Skeletal muscle tissue (tissue), 5 donors: Measurements from ENCODE around the gene OR8A1. TPM values are rescaled to one million over a fixed set of nuclear protein-coding genes. Genes with fewer than 3 reads are reported as not detected.

Source experiments
- H3K27ac ChIP-seq: one replicate; pipeline ENCODE4 v1.7.0; 2013; ENCODE audit warnings: mild to moderate bottlenecking, low read depth, low read length, inconsistent platforms
- H3K27me3 ChIP-seq, 3 donors: one replicate each; pipeline ENCODE4 v1.7.0; 2013; ENCODE audit warnings: low read length in 3 of 3; ENCODE audit not compliant: control insufficient read depth in 3 of 3, insufficient read depth in 3 of 3
- H3K36me3 ChIP-seq, 3 donors: one replicate each; pipeline ENCODE4 v1.7.0; 2013; ENCODE audit warnings: low read length in 3 of 3; ENCODE audit not compliant: control insufficient read depth in 3 of 3, insufficient read depth in 3 of 3
- H3K4me1 ChIP-seq, 3 donors: one replicate each; pipeline ENCODE4 v1.7.0; 2013; ENCODE audit warnings: low read length in 3 of 3, mild to moderate bottlenecking in 3 of 3; ENCODE audit not compliant: control insufficient read depth in 3 of 3, insufficient read depth in 3 of 3
- H3K4me3 ChIP-seq, 3 donors: one replicate each; pipeline ENCODE4 v1.7.0; 2013; ENCODE audit warnings: low read length in 3 of 3
- H3K9ac ChIP-seq, 3 donors: one replicate each; pipeline ENCODE4 v1.7.0; 2013; ENCODE audit warnings: low read length in 3 of 3, mild to moderate bottlenecking in 3 of 3, moderate library complexity in 2 of 3, low read depth in 1 of 3
- H3K9me3 ChIP-seq, 3 donors: one replicate each; pipeline ENCODE4 v1.7.0; 2013; ENCODE audit warnings: low read length in 3 of 3; ENCODE audit not compliant: control insufficient read depth in 3 of 3
- small RNA-seq: library from RNA; depleted of rRNA; stranded (forward); fragments of <200 nt; gene quantifications from one replicate; pipeline ENCODE3, GENCODE V24; 2014
- total RNA-seq: library from RNA; depleted of rRNA; stranded (reverse); fragments of >200 nt; gene quantifications from one replicate; pipeline ENCODE4 v1.2.3, GENCODE V29; 2014
- donor health status: Osteomylitis.

Gene OR8A1
- total RNA-seq, 1 donor from 2014 or later, result not detected

GRCh38 chr11:124610295-124610694 is 40.5 kb downstream of the OR8A1 start:
- no peak overlapping the region for H3K4me3 ChIP-seq
- no peaks in the 10 kb centered on the region for H3K9me3 ChIP-seq
- no peak overlapping the region for H3K9ac ChIP-seq
- H3K27ac ChIP-seq, result no peak overlapping the region
- no peaks in the 10 kb centered on the region for H3K36me3 ChIP-seq
- peaks cover 0 to 13% (median 0%) of the 10 kb centered on the region in 3 donors for H3K27me3 ChIP-seq
- no peaks in the 10 kb centered on the region for H3K4me1 ChIP-seq

GRCh38 chr11:124611064-124611463 is 41.3 kb downstream of the OR8A1 start, which contains the start of gene PANX3:
TSS of gene PANX3 (plus strand) at chr11:124611428. CDS start at chr11:124611557, 129 bp downstream.
- no peak within 1 kb of the TSS for H3K27ac ChIP-seq
- H3K9me3 ChIP-seq, result no peaks in the 10 kb centered on the region
- no peaks in the 10 kb centered on the region for H3K36me3 ChIP-seq
- H3K4me3 ChIP-seq, result no peak within 1 kb of the TSS
- no peaks in the 10 kb centered on the region for H3K4me1 ChIP-seq
- H3K27me3 ChIP-seq, result peaks cover 0 to 14% (median 0%) of the 10 kb centered on the region in 3 donors
- no peak within 1 kb of the TSS for H3K9ac ChIP-seq

- Histone ChIP-seq H3K9ac (no peak overlapping the region), H3K36me3 (no peaks in the 10 kb centered on the region), H3K27ac (no peak overlapping the region), H3K4me1 (no peaks in the 10 kb centered on the region), H3K4me3 (no peak overlapping the region), H3K27me3 (peaks cover 0 to 18% (median 0%) of the 10 kb centered on the region in 3 donors), H3K9me3 (no peaks in the 10 kb centered on the region)
Measured at GRCh38 chr11:124612045-124612444, 42.2 kb downstream of the OR8A1 start.

- H3K9me3 ChIP-seq, result no peaks in the 10 kb centered on the region
- H3K4me3 ChIP-seq, result no peak overlapping the region
- no peak overlapping the region for H3K27ac ChIP-seq
- H3K27me3 ChIP-seq, result peaks cover 0 to 23% (median 0%) of the 10 kb centered on the region in 3 donors
- H3K9ac ChIP-seq, result no peak overlapping the region
- no peaks in the 10 kb centered on the region for H3K36me3 ChIP-seq
- H3K4me1 ChIP-seq, result no peaks in the 10 kb centered on the region
Measured at GRCh38 chr11:124612567-124613246, 42.9 kb downstream of the OR8A1 start.

DNA sequence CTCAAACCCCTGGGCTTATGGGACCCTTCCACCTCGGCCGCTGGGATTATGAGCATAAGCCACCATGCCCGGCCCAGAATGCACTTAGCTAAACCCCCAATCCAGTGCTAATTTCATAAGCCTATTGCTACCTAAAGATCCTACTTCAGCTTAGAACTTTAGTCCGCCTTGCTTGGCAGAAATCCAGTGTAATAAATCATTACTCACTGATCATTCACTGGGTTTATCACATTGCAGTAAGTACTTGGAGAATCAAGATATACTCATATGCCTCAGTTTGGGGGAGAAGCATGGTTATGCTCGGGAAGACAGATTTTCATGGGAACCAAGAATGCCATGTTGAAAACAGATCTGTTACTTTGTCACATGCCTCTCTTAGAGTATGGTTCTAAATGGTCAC is 49.1 kb downstream of the OR8A1 start:
- Histone ChIP-seq H3K27me3 (peaks cover 0 to 13% (median 0%) of the 10 kb centered on the region in 3 donors), H3K9ac (no peak overlapping the region), H3K4me1 (peaks cover 5 to 16% (median 10%) of the 10 kb centered on the region in 3 donors), H3K4me3 (no peak overlapping the region), H3K9me3 (no peaks in the 10 kb centered on the region), H3K36me3 (no peaks in the 10 kb centered on the region), H3K27ac (no peak overlapping the region)

Small RNA genes within 50 kb of the gene (small RNA-seq; reads per million reads assigned to genes)
- not detected for gene OR8A3P

Other genes with a start within 250 kb of the OR8A1 start
- not detected for gene OR8D2, start 249.8 kb upstream of the OR8A1 start, total RNA-seq
- gene OR8B2, start 185.5 kb upstream of the OR8A1 start, total RNA-seq, result not detected
- gene OR8B3, start 171.0 kb upstream of the OR8A1 start, total RNA-seq, result not detected
- not detected for gene OR8B4, start 145.1 kb upstream of the OR8A1 start, total RNA-seq
- gene OR8B8, start 124.3 kb upstream of the OR8A1 start, total RNA-seq, result not detected
- gene OR8B12, start 26.3 kb upstream of the OR8A1 start, total RNA-seq, result not detected
- not detected for gene PANX3, start 41.4 kb downstream of the OR8A1 start, total RNA-seq
- gene TBRG1, start 52.9 kb downstream of the OR8A1 start, total RNA-seq, result 7.3 TPM
- 2.1 TPM for gene SIAE, start 103.7 kb downstream of the OR8A1 start, total RNA-seq
- gene SPA17, start 103.9 kb downstream of the OR8A1 start, total RNA-seq, result 2.1 TPM
- not detected for gene NRGN, start 169.9 kb downstream of the OR8A1 start, total RNA-seq
- not detected for gene VSIG2, start 182.3 kb downstream of the OR8A1 start, total RNA-seq
- 9.4 TPM for gene ESAM, start 192.3 kb downstream of the OR8A1 start, total RNA-seq
- 9.4 TPM for gene MSANTD2, start 230.4 kb downstream of the OR8A1 start, total RNA-seq